ENCODE results near the gene EIPR1.
A peak's percentile ranks its signal among the peaks of the same experiment; 100 is the strongest.

EIPR1 gene

GRCh38 chr2:3242747-3243369, 134.8 kb downstream of the EIPR1 start:
- no peak for DNase-seq

- no peak for DNase-seq
These were observed 135.5 kb downstream of the EIPR1 start for GRCh38 chr2:3241971-3242746.

DNA sequence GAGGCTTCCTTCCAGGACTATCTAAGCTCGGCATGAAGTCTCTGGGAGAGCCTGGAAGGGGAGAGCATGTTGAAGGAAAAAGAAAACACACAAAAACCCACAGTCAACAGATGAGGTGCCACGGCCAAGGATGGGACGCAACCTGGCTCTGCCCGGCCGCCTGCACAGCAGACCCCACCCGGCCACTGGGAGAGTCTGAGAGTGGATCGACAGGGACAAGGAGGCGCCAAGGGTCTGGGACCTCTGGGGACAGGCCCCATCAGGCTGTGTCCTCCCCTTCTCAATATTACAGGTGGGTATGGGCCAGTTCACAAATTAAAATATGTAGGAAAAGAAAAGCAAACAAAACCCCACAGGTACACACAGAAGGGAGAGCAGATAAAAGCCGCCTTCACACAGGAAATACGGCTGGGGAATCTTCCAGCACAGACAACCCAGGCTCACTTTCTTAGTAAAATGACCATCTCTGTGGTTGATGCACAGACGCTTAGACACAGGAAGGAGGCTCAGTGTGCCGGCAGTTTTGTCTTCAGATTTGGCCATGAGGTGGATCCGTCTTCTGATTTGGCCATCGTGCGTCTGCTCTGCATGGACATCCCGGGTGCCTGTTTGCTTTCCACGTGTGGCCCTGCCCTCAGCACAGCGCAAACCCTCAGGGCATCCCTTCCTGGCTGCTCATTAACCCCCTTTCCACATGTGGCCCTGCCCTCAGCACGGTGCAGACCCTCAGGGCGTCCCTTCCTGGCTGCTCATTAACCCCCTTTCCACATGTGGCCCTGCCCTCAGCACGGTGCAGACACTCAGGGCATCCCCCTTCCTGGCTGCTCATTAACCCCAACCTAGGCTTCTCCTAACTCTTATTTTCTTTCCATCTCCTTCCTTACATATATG, 138.4 kb downstream of the EIPR1 start:
- no peak for DNase-seq

DNA sequence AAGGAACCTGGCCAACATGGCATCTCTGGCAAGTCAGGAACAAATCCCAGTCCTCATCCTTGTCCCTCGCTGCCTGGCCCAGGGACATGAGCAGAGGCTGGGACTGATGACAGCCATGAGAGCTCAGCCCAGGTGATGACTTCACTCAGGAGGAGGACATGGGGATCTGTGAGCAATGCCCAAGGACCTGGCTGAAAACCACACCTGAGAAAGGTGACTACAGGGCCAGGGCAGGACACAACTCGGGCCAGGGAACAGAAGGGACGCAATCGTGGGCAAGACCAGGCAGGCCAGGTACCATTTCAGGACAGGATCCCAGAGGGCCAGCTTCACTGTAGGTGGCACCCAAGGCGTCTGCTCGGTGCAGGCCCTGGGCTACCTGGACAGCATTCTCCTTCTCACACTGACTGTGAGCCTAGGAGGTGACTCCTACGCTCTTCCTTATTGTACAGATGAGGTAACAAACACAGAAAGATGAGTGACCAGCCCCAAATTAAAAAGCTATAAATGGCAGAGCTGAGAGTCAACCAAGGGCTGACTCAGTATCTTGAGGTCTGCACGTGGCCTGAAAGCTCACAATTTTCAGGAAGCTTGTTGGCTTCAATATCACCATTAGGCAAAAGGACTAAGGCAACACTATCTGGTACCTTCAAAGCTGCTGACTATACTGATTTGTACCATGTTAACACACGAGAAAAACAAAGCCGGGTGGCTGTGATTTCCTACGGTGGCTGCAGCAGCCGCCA, 141.1 kb downstream of the EIPR1 start:
- DNase-seq = no peak

GRCh38 chr2:3233877-3234276, 143.7 kb downstream of the EIPR1 start:
- no peak for DNase-seq

- no peak for DNase-seq
These were observed 148.4 kb downstream of the EIPR1 start for GRCh38 chr2:3229221-3229620.

DNA sequence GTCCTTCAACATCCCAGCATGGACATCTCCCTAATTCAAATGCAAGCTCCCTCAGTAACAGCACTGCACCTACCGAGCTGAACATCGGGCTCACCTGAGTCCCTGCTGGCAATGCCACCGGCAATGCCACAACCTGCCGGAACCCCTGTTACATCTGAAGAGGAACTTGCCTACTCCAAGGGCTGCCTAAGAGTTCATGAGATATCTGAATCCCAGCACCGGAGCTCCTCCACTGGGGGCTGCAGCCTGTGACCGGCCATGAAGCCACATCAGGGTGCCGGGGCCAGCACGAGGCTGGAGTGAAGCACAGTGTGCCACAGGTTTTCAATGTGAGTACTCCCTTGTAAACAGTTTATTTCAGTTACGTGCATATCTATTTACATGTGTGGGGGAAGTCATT, 152.9 kb downstream of the EIPR1 start:
- no peak for DNase-seq

- DNase-seq = no peak
These were observed 154.3 kb downstream of the EIPR1 start for GRCh38 chr2:3223080-3223923.

DNA sequence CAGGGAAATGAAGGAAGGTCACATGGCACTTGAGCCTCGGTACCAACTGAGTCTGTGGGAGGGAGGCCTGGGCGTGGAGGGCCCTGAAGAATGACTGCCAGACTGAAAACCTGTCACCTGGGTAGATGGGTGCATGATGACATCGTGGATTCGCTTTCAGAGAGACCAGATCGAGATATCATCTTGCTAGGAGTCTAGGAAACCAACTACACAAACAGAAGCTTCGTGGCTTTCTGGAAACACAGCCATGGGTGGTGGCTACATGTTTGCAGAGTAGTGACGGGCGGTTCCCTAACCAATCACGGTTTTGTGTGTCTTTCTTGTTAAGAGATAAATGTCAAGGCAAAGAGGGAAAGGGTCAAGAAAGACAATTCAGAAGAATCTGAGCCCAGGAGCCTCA, 155.0 kb downstream of the EIPR1 start:
- DNase-seq = no peak

DNA sequence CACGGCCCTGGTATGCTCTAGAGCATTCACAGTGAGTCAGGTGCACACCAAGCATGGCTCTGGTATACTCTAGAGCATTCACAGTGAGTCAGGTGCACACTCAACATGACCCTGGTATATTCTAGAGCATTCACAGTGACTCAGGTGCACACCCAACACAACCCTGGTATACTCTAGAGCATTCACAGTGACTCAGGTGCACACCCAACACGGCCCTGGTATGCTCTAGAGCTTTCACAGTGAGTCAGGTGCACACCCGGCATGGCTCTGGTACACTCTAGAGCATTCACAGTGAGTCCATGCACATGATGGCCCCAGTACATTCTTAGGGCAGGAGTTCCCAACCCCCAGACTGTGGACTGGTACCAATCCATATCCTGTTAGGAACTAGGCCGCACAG, 158.1 kb downstream of the EIPR1 start:
- DNase-seq = no peak

GRCh38 chr2:3217646-3218045, 160.0 kb downstream of the EIPR1 start:
- no peak for DNase-seq

- peak in 1 of 2 experiments; percentile 5 for DNase-seq
These were observed 160.7 kb downstream of the EIPR1 start for GRCh38 chr2:3216841-3217495.

- no peak for DNase-seq
These were observed 162.7 kb downstream of the EIPR1 start for GRCh38 chr2:3214806-3215404.

DNA sequence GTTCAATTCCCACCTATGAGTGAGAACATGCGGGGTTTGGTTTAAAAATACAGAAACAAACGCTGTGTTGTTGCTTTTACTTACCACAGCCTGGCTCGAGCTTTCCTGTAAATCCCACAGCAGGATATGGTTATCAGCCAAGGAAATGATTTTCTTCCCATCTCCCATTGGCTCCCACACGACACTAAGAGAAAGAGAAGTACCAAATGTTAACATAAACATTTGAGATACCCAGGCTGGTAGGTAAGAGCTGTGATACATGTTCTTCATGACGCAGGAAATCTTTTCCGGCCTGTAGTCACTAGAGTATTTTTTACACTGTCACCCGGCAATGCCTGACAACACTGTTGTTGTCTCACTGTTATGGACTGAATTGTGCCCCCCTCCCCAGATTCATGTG, 163.6 kb downstream of the EIPR1 start:
- DNase-seq = no peak

DNA sequence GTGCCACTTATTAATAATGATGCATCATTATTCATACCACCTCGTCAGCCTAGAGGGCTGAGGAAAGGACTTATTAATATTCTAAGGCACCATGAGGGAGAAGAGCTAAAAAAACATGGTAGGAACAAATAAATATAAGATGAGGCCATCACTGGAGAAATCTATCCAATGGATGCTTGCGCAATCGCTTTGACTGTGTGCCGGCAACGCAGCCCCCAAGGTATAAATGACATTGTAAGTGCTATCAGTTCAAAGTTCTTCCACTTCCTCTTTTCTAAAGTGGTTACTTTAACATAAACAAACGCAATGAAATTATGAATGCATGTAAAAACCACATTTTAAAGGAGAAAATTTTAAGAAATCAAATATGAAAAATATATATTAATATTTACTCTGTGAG, 164.6 kb downstream of the EIPR1 start:
- DNase-seq = no peak

DNA sequence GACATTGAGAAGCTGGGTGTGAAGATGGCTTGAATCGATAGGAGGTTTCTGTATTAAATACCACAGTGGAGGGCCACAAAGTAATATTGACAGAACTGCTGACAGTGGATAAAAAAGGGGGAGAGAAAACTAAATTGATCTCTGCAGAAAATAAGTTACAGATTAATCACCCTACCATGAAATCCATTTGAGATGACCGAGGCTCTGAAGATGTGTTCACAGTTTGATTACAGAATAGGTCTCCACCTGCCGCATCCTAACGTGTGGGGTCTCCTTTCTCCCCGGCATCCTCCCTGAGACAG, 165.6 kb downstream of the EIPR1 start:
- DNase-seq = no peak

DNA sequence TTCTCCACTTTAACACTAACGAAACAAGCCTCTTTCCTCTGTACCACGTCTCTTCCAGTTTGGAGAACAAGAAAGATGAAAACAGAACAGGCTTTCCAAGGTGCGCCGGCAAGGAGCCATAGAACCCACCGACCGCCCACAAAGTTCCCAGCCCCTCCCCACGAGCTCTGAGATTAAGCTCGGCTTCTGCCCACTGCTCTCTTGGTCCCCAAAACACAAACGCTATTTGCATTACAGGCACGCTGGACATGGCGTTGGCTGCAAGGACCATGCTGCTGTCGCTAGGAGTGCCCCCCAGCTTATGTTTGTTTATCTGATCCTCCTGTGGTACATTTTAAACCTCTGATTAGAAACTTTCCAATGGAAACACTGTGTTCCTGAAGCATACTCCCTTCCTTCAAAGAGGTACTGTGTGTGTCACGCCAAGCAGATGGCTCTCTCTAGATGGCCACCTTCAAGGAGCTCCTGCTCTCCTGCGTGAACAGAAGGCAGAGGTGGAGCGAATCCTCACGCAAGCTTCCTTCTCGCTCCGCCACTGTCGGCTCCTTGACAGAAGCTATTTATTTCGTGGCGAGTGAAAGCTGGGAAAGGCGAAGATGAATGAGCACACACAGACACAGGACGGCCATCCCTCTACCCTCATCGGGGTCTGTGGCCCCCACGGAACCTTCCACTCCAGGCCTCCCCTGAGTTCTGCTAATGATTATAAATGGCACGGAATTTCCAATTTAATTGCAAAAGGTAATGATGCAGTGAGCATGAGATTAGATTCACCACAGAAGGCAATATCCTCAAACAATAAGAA, 166.2 kb downstream of the EIPR1 start:
- peak; percentile 69 to 87 for DNase-seq

GRCh38 chr2:3210257-3210656, 167.4 kb downstream of the EIPR1 start:
- no peak for DNase-seq

DNA sequence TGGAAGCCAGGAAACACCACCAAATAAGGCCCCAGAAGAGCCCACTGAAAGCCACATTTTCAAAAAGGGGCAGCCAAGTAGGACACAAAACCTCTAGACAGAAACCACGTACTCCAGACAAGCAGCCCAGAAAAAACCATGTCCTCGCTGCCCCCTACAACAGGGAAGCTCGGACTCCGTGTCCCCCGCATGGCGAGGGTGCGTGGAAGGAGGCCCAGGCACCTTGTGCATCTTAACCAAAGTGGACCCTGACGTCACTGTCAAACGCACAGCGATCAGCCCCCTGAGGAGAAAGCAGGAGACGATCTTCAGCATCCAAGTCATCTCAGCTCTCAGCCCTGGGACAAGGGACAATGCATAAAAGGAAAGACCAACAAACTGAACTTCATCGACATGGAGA, 168.4 kb downstream of the EIPR1 start:
- no peak for DNase-seq

DNA sequence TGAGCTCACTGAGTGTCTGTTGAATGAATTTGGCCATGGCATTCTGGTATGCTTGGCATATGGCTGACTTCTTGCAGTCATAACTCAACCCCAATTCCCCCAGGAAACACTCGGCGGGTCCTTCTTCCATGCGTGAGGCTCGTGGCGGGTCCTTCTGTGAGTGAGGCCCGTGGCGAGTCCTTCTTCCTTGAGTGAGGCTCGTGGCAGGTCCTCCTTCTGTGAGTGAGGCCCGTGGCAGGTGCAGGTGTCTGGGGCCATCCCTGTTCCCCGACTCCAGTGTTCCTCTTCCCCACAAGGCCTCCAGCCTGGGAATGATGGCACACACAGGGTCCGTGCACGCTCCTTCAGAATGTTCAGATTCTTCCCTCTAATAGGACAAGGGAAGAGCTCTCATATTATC, 169.0 kb downstream of the EIPR1 start:
- DNase-seq = no peak
